HCT116 (cell line): ENCODE data around the gene PHF21A.

Experiments used
- POLR2A ChIP-seq: IDR thresholded peaks from 2 replicates; pipeline ENCODE4 v1.7.0; 2011; ENCODE audit warnings: borderline replicate concordance; ENCODE audit not compliant: insufficient read depth, insufficient read length; ENCODE audit errors: extremely low read depth
- POLR2AphosphoS5 ChIP-seq: IDR thresholded peaks from 2 replicates; pipeline ENCODE4 v1.6.1; 2011; ENCODE audit warnings: mild to moderate bottlenecking, low read depth, low read length, moderate library complexity
- SIN3A ChIP-seq: IDR thresholded peaks from 2 replicates; pipeline ENCODE4 v1.6.1; 2012; ENCODE audit warnings: low read depth
- SP1 ChIP-seq: IDR thresholded peaks from 2 replicates; pipeline ENCODE4 v1.6.1; 2012; ENCODE audit warnings: low read depth
- YY1 ChIP-seq: IDR thresholded peaks from 2 replicates; pipeline ENCODE4 v1.6.1; 2011; ENCODE audit warnings: low read length, low read depth, moderate library complexity, mild to moderate bottlenecking; ENCODE audit not compliant: insufficient replicate concordance; ENCODE audit errors: extremely low read depth
- ZNF274 ChIP-seq: fragments of 200-500 bp; sonication (Bioruptor generic); IDR thresholded peaks from 2 replicates; pipeline ENCODE4 v1.6.1; 2014; ENCODE audit warnings: mild to moderate bottlenecking, low read depth, low read length, inconsistent platforms
- TF ChIP-seq, protein P1 (sequence below), 3 experiments: fragments of 200-600 bp in 1 of 3; sonication (generic) in 1 of 3; IDR thresholded peaks in 2 of 3; conservative IDR thresholded peaks in 1 of 3; 2 replicates each; pipeline ENCODE4 v1.5.1; 2012 to 2017; ENCODE audit warnings: low read depth in 2 of 3, low read length in 2 of 3, antibody characterized with exemption in 1 of 3, borderline replicate concordance in 1 of 3, control low read depth in 1 of 3, mild to moderate bottlenecking in 1 of 3, mixed read lengths in 1 of 3, mixed run types in 1 of 3, moderate library complexity in 1 of 3; ENCODE audit not compliant: insufficient read depth in 1 of 3
- TF ChIP-seq, protein P2 (sequence below): IDR thresholded peaks from 2 replicates; pipeline ENCODE4 v1.6.1; 2012

DNA sequence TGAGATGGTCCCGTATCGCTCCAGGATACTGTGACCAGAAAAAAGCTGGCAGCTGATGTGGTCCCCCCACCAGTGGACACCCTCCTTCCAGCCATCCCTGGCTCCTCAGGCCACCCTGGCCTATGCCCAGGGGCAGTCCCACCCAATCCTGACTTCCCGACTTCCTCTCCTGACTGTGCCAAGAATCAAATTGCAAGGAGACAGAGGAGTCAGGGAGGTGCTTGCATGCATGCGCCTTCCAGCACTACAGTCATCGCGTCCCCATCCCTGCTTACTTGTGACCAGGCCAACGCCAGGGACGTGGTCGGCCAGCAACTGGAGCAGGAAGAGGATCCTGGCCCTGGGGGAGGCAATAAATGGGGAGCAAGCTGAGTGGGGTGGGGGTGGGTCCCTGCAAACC lies 210.6 kb downstream of the PHF21A start:
- TF ChIP-seq, protein P1, sequence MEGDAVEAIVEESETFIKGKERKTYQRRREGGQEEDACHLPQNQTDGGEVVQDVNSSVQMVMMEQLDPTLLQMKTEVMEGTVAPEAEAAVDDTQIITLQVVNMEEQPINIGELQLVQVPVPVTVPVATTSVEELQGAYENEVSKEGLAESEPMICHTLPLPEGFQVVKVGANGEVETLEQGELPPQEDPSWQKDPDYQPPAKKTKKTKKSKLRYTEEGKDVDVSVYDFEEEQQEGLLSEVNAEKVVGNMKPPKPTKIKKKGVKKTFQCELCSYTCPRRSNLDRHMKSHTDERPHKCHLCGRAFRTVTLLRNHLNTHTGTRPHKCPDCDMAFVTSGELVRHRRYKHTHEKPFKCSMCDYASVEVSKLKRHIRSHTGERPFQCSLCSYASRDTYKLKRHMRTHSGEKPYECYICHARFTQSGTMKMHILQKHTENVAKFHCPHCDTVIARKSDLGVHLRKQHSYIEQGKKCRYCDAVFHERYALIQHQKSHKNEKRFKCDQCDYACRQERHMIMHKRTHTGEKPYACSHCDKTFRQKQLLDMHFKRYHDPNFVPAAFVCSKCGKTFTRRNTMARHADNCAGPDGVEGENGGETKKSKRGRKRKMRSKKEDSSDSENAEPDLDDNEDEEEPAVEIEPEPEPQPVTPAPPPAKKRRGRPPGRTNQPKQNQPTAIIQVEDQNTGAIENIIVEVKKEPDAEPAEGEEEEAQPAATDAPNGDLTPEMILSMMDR (IDR thresholded peaks at IDR 0.05 in 2 of 3, conservative IDR thresholded peaks at IDR 0.05 in 1 of 3; ENCODE audit: borderline replicate concordance in 1 of 3, insufficient read depth in 1 of 3, low read depth in 2 of 3, low read length in 2 of 3), result no peak
- TF ChIP-seq POLR2A (no peak), SP1 (no peak), YY1 (no peak), POLR2AphosphoS5 (no peak), SIN3A (no peak), ZNF274 (no peak)
- TF ChIP-seq, protein P2, sequence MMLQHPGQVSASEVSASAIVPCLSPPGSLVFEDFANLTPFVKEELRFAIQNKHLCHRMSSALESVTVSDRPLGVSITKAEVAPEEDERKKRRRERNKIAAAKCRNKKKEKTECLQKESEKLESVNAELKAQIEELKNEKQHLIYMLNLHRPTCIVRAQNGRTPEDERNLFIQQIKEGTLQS, result no peak
